H9 (cell line): ENCODE measurements around the gene FTO. TPM values are rescaled to one million over a fixed set of nuclear protein-coding genes. Genes with fewer than 3 reads are reported as not detected.

Source experiments
- DNase-seq: peaks from one replicate; pipeline ENCODE4 v3.0.0-alpha.2; 2017
- H2AFZ ChIP-seq: one replicate; pipeline ENCODE4 v1.6.1; 2013; ENCODE audit warnings: mild to moderate bottlenecking, low read length, control low read depth, moderate library complexity
- H2AK5ac ChIP-seq: 2 replicates; pipeline ENCODE4 v1.6.1; 2013; ENCODE audit warnings: low read length, control low read depth, mixed read lengths; ENCODE audit not compliant: insufficient read length
- H2BK120ac ChIP-seq: one replicate; pipeline ENCODE4 v1.6.1; 2013; ENCODE audit warnings: low read depth, mild to moderate bottlenecking, low read length, control low read depth, inconsistent platforms; ENCODE audit not compliant: poor library complexity, severe bottlenecking
- H2BK12ac ChIP-seq: 2 replicates; pipeline ENCODE4 v1.6.1; 2013; ENCODE audit warnings: low read length, control low read depth, mixed read lengths, low read depth; ENCODE audit not compliant: insufficient read length
- H2BK15ac ChIP-seq: 2 replicates; pipeline ENCODE4 v1.6.1; 2013; ENCODE audit warnings: low read depth, low read length, control low read depth
- H2BK20ac ChIP-seq: one replicate; pipeline ENCODE4 v1.6.1; 2013; ENCODE audit warnings: low read depth, mild to moderate bottlenecking, low read length, control low read depth, inconsistent platforms; ENCODE audit not compliant: poor library complexity, severe bottlenecking
- H2BK5ac ChIP-seq: 2 replicates; pipeline ENCODE4 v1.6.1; 2013; ENCODE audit warnings: low read length, control low read depth, mixed read lengths; ENCODE audit not compliant: insufficient read length
- H3K14ac ChIP-seq: 2 replicates; pipeline ENCODE4 v1.6.1; 2013; ENCODE audit warnings: low read length, control low read depth; ENCODE audit not compliant: insufficient read depth
- H3K18ac ChIP-seq: 2 replicates; pipeline ENCODE4 v1.6.1; 2013; ENCODE audit warnings: low read depth, mild to moderate bottlenecking, mixed read lengths, low read length, control low read depth; ENCODE audit not compliant: insufficient read length
- H3K23ac ChIP-seq: 2 replicates; pipeline ENCODE4 v1.6.1; 2013; ENCODE audit warnings: low read length, control low read depth, mixed read lengths, low read depth; ENCODE audit not compliant: insufficient read length
- H3K23me2 ChIP-seq: 2 replicates; pipeline ENCODE4 v1.6.1; 2013; ENCODE audit warnings: low read depth, mild to moderate bottlenecking, mixed read lengths, low read length, control low read depth; ENCODE audit not compliant: insufficient read length, poor library complexity, severe bottlenecking
- H3K27ac ChIP-seq: 2 replicates; pipeline ENCODE4 v1.5.1; 2013; ENCODE audit warnings: low read length, control low read depth, mixed read lengths, low read depth; ENCODE audit not compliant: insufficient read length
- H3K27me3 ChIP-seq: 2 replicates; pipeline ENCODE4 v1.6.1; 2013; ENCODE audit warnings: low read length, control low read depth, inconsistent platforms; ENCODE audit not compliant: insufficient read depth
- H3K4ac ChIP-seq: 2 replicates; pipeline ENCODE4 v1.6.1; 2013; ENCODE audit warnings: low read depth, mild to moderate bottlenecking, control low read depth, inconsistent platforms, low read length, moderate library complexity
- H3K4me1 ChIP-seq: 2 replicates; pipeline ENCODE4 v1.6.1; 2013; ENCODE audit warnings: low read length, control low read depth, inconsistent platforms; ENCODE audit not compliant: insufficient read depth
- H3K4me2 ChIP-seq: 2 replicates; pipeline ENCODE4 v1.6.1; 2013; ENCODE audit warnings: low read length, control low read depth, mixed read lengths; ENCODE audit not compliant: insufficient read length, insufficient read depth
- H3K56ac ChIP-seq: 2 replicates; pipeline ENCODE4 v1.6.1; 2013; ENCODE audit warnings: low read depth, mild to moderate bottlenecking, mixed read lengths, low read length, control low read depth; ENCODE audit not compliant: insufficient read length
- H3K79me1 ChIP-seq: 2 replicates; pipeline ENCODE4 v1.6.1; 2013; ENCODE audit warnings: low read depth, mild to moderate bottlenecking, moderate library complexity, low read length, control low read depth, inconsistent platforms; ENCODE audit not compliant: insufficient read depth, poor library complexity, severe bottlenecking
- H3K79me2 ChIP-seq: 2 replicates; pipeline ENCODE4 v1.6.1; 2013; ENCODE audit warnings: low read length, control low read depth, inconsistent platforms; ENCODE audit not compliant: insufficient read depth
- H3K9ac ChIP-seq: 2 replicates; pipeline ENCODE4 v1.6.1; 2013; ENCODE audit warnings: low read length, control low read depth, mixed read lengths; ENCODE audit not compliant: insufficient read length; ENCODE audit errors: extremely low read depth
- H3K9me3 ChIP-seq: one replicate; pipeline ENCODE4 v1.6.1; 2013; ENCODE audit warnings: low read depth, low read length, inconsistent platforms; ENCODE audit not compliant: control insufficient read depth
- H3T11ph ChIP-seq: one replicate; pipeline ENCODE4 v1.6.1; 2013; ENCODE audit warnings: mild to moderate bottlenecking, low read length, control low read depth, inconsistent platforms
- H4K20me1 ChIP-seq: one replicate; pipeline ENCODE4 v1.6.1; 2013; ENCODE audit not compliant: control insufficient read depth, insufficient read length, insufficient read depth
- H4K5ac ChIP-seq: 2 replicates; pipeline ENCODE4 v1.6.1; 2013; ENCODE audit warnings: low read depth, mild to moderate bottlenecking, mixed read lengths, low read length, control low read depth; ENCODE audit not compliant: insufficient read length
- H4K8ac ChIP-seq: replicated peaks from 2 replicates; pipeline ENCODE4 v1.6.1; 2013; ENCODE audit warnings: low read length, control low read depth, mixed read lengths, low read depth; ENCODE audit not compliant: insufficient read length
- H4K91ac ChIP-seq: 2 replicates; pipeline ENCODE4 v1.6.1; 2013; ENCODE audit warnings: low read depth, mild to moderate bottlenecking, moderate library complexity, mixed read lengths, low read length, control low read depth; ENCODE audit not compliant: insufficient read length
- H3K27ac Mint-ChIP-seq, 3 experiments: 2 replicates in 2 of 3; 3 replicates in 1 of 3; pipeline ENCODE4 v1.8.0; 2020 to 2021; ENCODE audit warnings: mixed read lengths in 3 of 3, mild to moderate bottlenecking in 1 of 3, moderate library complexity in 1 of 3
- H3K27me3 Mint-ChIP-seq: 2 replicates; pipeline ENCODE4 v1.8.0; 2021; ENCODE audit warnings: low read depth, mild to moderate bottlenecking, moderate library complexity, mixed read lengths
- H3K36me3 Mint-ChIP-seq, 3 experiments: 2 replicates in 2 of 3; 3 replicates in 1 of 3; pipeline ENCODE4 v1.8.0; 2020 to 2021; ENCODE audit warnings: low read depth in 3 of 3, mixed read lengths in 3 of 3; ENCODE audit not compliant: insufficient read depth in 1 of 3
- H3K4me1 Mint-ChIP-seq, 2 experiments: 2 replicates each; pipeline ENCODE4 v1.8.0; 2020; ENCODE audit warnings: mixed read lengths in 2 of 2
- H3K4me3 Mint-ChIP-seq, 2 experiments: 2 replicates in 1 of 2; 3 replicates in 1 of 2; pipeline ENCODE4 v1.8.0; 2020 to 2021; ENCODE audit warnings: mild to moderate bottlenecking in 2 of 2, mixed read lengths in 2 of 2, moderate library complexity in 1 of 2
- H3K9me3 Mint-ChIP-seq, 2 experiments: 2 replicates in 1 of 2; 3 replicates in 1 of 2; pipeline ENCODE4 v1.8.0; 2020; ENCODE audit warnings: mild to moderate bottlenecking in 2 of 2, mixed read lengths in 2 of 2, moderate library complexity in 1 of 2
- CTCF ChIP-seq: fragments of 200-600 bp; sonication (generic); conservative IDR thresholded peaks from 3 replicates; pipeline ENCODE4 v1.8.0; 2021; ENCODE audit warnings: antibody characterized with exemption, mild to moderate bottlenecking
- WGBS: extraction: QIAGEN DNeasy Blood & Tissue Kit; methylation state at CpG from one replicate; pipeline ENCODE4 v1.1.7; 2013; ENCODE audit warnings: missing lambda C conversion rate, low lambda C conversion rate, mixed read lengths; ENCODE audit not compliant: insufficient read length; ENCODE audit errors: extremely low coverage; 5-methylcytosine and 5-hydroxymethylcytosine counted together
- total RNA-seq: library from RNA; stranded (reverse); gene quantifications from 2 replicates; pipeline ENCODE4 v1.2.1, GENCODE V29; 2021

FTO gene
- total RNA-seq, 1 experiment from 2014 or later: 67.9 TPM

GRCh38 chr16:53821957-53822625 is 118.1 kb downstream of the FTO start:
- Histone ChIP-seq H2BK5ac (no peak overlapping the region), H2BK12ac (no peak overlapping the region), H4K5ac (no peak overlapping the region), H4K91ac (no peak overlapping the region), H3K56ac (no peak overlapping the region), H3K18ac (no peak overlapping the region), H2BK120ac (no peak overlapping the region), H3K23me2 (no peaks in the 10 kb centered on the region), H3K27ac (no peak overlapping the region), H3K79me2 (no peaks in the 10 kb centered on the region), H4K20me1 (no peaks in the 10 kb centered on the region), H3K4me1 (no peaks in the 10 kb centered on the region; the same call in 1 of the 2 replicates), H3K9me3 (no peaks in the 10 kb centered on the region), H2AFZ (no peak overlapping the region), H2AK5ac (no peak overlapping the region), H4K8ac (no peak overlapping the region), H2BK15ac (no peak overlapping the region), H3K4me2 (no peak overlapping the region), H3T11ph (no peak overlapping the region), H3K4ac (no peak overlapping the region), H3K79me1 (no peaks in the 10 kb centered on the region), H3K23ac (no peak overlapping the region), H2BK20ac (no peak overlapping the region), H3K27me3 (no peaks in the 10 kb centered on the region), H3K9ac (no peak overlapping the region), H3K14ac (no peak overlapping the region)
- Mint-ChIP-seq H3K4me1 (peaks cover 2 to 10% of the 10 kb centered on the region in 2 experiments), H3K27ac (no peak overlapping the region; a peak in 1 of 7 replicates), H3K27me3 (no peaks in the 10 kb centered on the region), H3K9me3 (no peaks in the 10 kb centered on the region), H3K4me3 (no peak overlapping the region), H3K36me3 (peaks cover 0 to 10% (median 7%) of the 10 kb centered on the region in 3 experiments; a peak in 4 of 7 replicates)
- DNase-seq: no peak
- no CpG with 5 or more reads among the region's 4 CpGs for WGBS
- TF ChIP-seq CTCF: no peak; the same call in 2 of the 3 replicates
